Activated naive CD8-positive, alpha-beta T cell treated with anti-CD3 and anti-CD28 coated beads, Interleukin-2, amount 50 U/mL, for 16 hours (primary cell): ENCODE data around the gene RMDN3.

Experiments
- DNase-seq: peaks from one replicate; pipeline ENCODE4 v3.0.0-alpha.2; 2020; ENCODE audit warnings: low read depth, low spot score

The RMDN3 gene

GRCh38 chr15:40772014-40772413 is 17.0 kb upstream of the RMDN3 start:
- no peak for DNase-seq

GRCh38 chr15:40771242-40771641 is 16.2 kb upstream of the RMDN3 start:
- no peak for DNase-seq

GRCh38 chr15:40770147-40770721 is 15.2 kb upstream of the RMDN3 start:
- no peak for DNase-seq

- DNase-seq: peak; percentile 68
Measured at GRCh38 chr15:40769274-40770146, 14.5 kb upstream of the RMDN3 start, which contains the start of gene C15orf62. TSS of gene C15orf62 (plus strand) at chr15:40769980. CDS start at chr15:40770496, 516 bp downstream.

- no peak for DNase-seq
Measured at GRCh38 chr15:40768521-40769273, 13.6 kb upstream of the RMDN3 start.

DNA sequence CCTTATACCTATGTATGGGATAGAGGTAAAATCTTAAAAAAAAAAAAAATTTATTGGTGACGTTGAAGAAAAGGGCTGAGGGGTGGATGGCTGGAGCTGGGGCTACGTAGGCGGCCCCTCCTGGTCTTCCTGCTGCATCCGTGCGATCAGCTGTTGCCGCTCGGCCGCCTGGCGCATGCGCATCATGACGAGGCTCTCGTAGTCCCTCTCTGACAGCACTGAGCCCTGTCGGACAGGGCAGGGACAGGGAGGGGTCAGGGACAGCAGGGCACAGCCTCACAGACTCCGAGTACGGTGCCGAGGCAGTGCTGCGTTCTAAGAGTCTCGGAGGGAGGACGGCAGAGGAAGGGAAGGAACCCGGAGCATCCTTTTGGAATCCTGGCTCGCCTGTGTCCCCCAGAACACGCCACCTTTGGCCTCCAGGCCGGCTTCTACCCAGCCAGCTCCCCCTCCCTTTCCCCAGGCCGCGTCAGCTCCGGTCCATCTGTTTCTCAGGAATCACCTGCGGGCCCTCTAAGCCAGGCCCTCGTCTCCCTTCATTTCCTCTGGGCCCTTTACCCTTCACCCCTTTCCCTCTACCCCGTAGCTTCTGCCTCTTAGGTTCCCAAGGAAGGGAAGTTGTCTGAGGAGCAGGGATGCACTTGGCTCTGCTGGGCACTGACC is 12.9 kb upstream of the RMDN3 start:
- DNase-seq: no peak

- DNase-seq: no peak
Measured at GRCh38 chr15:40766906-40767837, 12.1 kb upstream of the RMDN3 start.

- no peak for DNase-seq
Measured at GRCh38 chr15:40766194-40766815, 11.3 kb upstream of the RMDN3 start.

DNA sequence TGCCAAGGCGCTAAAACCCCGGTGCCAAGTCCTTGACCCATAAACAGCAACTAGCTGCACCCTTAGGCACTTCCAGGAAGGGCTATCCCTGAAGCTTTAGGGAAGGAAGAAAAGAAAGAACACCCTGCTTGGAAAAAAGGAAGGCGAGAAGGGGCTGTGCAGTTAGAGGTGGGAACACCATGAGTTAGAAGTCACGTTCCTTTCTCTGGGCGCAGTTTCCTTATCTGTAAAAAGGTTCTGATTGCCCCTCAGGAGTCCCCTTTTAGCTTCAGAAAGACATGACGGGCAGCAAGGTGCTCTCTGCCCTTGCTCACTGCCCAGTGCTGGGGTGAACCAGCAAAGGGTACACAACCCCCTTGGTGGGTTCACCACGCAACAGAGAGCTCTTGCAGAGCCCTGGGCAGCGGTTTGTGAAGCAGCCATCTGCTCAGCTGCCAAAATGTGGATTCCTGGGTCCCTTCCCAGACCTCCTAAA is 9.6 kb upstream of the RMDN3 start:
- no peak for DNase-seq

DNA sequence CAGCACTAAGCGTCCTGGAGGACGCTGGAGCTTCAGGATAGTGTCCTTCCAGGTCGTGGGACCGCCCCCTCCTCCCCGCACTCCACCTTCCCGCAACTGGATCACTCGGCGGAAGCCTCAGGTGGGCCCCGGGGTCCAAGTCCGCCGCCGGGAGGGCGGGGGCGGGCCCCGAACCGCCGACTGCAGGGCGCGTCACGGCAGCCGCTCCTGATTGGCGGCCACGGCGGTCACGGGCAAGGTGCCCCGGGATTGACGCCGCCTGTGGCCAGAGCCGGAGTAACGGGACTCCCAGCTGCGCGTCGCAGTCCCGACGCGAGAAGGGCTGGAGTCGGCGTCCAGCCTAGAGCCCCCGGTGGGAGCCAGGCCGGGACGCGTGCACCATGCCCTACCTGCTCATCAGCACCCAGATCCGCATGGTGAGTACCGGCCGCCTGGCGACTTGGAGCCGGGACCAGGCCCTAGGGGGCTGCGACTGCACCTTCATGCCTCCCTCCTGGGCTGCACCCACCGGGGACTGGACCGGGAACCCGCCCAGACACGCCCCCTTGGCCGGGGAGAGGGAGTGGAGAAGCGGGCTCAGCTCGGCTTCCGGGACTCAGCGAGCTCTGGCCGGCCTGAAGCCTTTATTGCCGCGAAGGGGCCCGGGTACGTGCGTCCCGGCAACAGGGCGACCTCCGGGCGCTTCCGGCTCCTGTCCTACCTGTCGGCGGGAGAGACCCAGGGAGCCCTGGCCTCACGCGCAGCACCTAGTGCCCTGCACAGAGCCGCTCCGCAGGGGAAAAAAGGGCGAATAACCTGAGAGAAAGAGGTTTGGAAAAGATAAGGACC is 9.0 kb upstream of the RMDN3 start, which contains the start of gene GCHFR:
TSS of gene GCHFR (plus strand) at position 268 of the 828 bp plus-strand sequence. CDS start at position 381, 113 bp downstream.
- no peak for DNase-seq

GRCh38 chr15:40762919-40763800 is 8.1 kb upstream of the RMDN3 start:
- DNase-seq: no peak

- no peak for DNase-seq
Measured at GRCh38 chr15:40759961-40760360, 4.9 kb upstream of the RMDN3 start.

GRCh38 chr15:40756938-40757337 is 1.9 kb upstream of the RMDN3 start:
- no peak for DNase-seq

- DNase-seq: no peak
Measured at GRCh38 chr15:40755812-40756208, 756 bp upstream of the RMDN3 start.

- no peak for DNase-seq
Measured at GRCh38 chr15:40754574-40754882, 526 bp downstream of the RMDN3 start.

DNA sequence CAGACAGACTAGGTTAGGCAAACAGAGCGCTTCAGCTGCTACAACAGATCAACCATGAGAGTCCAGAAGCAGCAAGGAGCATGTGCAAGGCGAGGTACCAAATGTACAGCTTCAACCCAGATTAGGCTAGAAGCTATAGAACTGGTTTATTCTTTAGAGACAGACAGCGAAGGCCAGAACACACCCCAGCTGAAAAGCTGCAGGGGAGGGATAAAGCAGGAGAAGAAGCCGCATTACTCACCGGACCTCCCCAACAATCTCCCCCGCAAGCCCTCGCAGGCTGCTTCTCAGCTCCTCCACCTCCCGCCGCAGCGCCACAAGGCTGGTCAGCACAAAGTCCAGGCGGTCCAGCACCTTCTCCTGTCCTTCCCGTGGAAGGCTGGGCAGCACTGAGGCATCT is 3.3 kb downstream of the RMDN3 start:
- DNase-seq: no peak

GRCh38 chr15:40750885-40751284 is 4.2 kb downstream of the RMDN3 start:
- no peak for DNase-seq

GRCh38 chr15:40749151-40749630 is 5.9 kb downstream of the RMDN3 start:
- no peak for DNase-seq
